ENCODE results near the gene ZDHHC14. TPM values are rescaled to one million over a fixed set of nuclear protein-coding genes. Genes with fewer than 3 reads are reported as not detected.

Gene ZDHHC14
- total RNA-seq, 2 experiments from 2014 or later, result 1.3 to 1.6 TPM

DNA sequence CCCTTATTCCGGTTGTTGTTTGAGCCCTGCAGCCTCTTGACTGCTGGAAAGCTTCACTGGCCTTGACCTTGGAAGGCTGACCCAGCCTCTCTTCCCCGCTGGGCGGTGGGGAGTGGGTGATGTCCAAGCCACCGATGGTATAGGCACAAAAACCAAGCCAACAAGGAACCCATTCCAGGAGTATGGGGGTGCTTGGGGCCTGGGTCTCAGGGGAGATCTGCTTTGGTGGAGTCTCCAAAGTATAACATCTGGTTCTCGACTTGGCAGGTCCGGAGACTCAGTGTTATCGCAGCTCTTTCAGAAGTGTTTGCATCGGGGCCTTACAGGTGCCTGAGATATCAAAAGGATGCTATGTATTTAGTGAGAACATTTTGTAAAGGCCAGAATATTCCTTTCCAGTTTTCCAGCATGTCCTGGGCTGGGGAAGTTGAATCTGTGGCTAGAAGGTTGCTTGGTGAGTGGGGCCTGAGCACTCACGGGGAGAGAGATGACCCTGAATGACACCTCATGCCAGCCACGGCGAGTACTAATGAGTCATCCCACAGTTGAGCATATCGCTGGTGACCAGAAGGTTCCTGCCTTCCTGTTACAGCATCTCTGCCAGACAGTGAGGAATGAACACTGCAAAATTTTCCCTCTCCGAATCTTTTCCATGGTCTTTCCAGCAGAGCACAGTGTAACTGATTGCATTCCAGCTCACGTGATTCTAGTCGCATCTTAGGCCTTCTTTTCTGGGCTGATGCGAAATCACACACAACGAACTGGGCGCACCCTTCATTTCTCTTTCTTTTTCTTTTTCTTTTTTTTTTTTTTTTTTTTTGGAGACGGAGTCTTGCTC, 133.9 kb downstream of the ZDHHC14 start:
- H3K4me1 Mint-ChIP-seq (ENCODE audit: low read depth), result peaks cover 11% of the 10 kb centered on the region
- no peaks in the 10 kb centered on the region for H3K9me3 ChIP-seq (ENCODE audit: control insufficient read depth in 1 of 2, insufficient read depth in 1 of 2, low read length in 2 of 2)
- no peak overlapping the region for H3K4me3 Mint-ChIP-seq
- no peaks in the 10 kb centered on the region for H3K9me3 Mint-ChIP-seq
- H3K27me3 ChIP-seq (ENCODE audit: control insufficient read depth in 1 of 2, insufficient read depth in 2 of 2, low read length in 2 of 2), result no peaks in the 10 kb centered on the region
- H3K4me3 ChIP-seq (ENCODE audit: low read length), result no peak overlapping the region
- H3K36me3 ChIP-seq (ENCODE audit: insufficient read depth, low read length), result no peaks in the 10 kb centered on the region
- POLR2A ChIA-PET, result no interaction called here
- no peaks in the 10 kb centered on the region for H3K27me3 Mint-ChIP-seq
- peaks cover 12% of the 10 kb centered on the region for H3K4me1 ChIP-seq (ENCODE audit: insufficient read depth, low read length)
- no peak overlapping the region for H3K27ac Mint-ChIP-seq
- intact Hi-C loops (cut with DNase I, micrococcal nuclease), result no loop called here
- no peak overlapping the region for H3K27ac ChIP-seq (ENCODE audit: low read depth in 1 of 2, low read length in 2 of 2)
- no peaks in the 10 kb centered on the region for H3K36me3 Mint-ChIP-seq (ENCODE audit: low read depth)
- DNase-seq (peak in 2 of 14 experiments; percentile 43 to 55), ATAC-seq (ENCODE audit: poor library complexity) (no peak)
- CTCF ChIA-PET, result no interaction called here
- TF ChIP-seq, protein P1, sequence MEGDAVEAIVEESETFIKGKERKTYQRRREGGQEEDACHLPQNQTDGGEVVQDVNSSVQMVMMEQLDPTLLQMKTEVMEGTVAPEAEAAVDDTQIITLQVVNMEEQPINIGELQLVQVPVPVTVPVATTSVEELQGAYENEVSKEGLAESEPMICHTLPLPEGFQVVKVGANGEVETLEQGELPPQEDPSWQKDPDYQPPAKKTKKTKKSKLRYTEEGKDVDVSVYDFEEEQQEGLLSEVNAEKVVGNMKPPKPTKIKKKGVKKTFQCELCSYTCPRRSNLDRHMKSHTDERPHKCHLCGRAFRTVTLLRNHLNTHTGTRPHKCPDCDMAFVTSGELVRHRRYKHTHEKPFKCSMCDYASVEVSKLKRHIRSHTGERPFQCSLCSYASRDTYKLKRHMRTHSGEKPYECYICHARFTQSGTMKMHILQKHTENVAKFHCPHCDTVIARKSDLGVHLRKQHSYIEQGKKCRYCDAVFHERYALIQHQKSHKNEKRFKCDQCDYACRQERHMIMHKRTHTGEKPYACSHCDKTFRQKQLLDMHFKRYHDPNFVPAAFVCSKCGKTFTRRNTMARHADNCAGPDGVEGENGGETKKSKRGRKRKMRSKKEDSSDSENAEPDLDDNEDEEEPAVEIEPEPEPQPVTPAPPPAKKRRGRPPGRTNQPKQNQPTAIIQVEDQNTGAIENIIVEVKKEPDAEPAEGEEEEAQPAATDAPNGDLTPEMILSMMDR (IDR thresholded peaks at IDR 0.05), result no peak

DNA sequence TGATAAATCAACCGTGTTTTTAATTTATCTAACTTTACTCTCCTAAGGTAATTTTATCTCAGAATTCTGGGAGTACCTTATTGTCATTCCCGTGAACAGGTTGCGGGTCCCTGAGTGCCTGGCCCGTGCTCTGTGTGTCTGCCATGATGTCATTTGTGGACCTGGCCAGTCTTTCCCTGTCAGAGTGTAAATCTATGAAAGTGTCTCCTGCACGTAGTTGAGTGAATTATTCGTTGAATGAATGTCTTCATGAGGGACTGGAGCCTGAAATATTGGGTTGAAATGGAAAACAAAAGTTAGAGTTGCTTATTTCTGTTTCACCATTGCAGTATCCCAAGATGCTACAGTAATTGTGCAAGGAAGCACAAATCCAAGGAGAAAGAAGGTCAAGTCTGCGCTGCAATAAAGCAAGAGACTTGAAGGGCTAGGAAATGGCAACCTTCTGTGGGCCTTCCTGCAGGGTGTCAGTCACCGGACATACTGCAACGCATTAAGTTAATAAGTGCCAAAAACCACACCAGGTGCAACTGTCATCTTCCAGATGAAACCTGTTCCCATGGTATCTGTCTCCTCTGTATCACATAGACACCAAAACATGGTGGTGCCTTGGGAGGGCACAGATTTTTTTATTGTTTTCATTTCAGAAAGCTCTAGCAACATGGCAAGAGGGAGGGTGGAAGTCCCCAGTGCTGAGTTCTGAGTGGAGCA, 135.5 kb downstream of the ZDHHC14 start:
- H3K36me3 ChIP-seq (ENCODE audit: insufficient read depth, low read length), result no peaks in the 10 kb centered on the region
- H3K4me3 Mint-ChIP-seq, result no peak overlapping the region
- H3K27me3 Mint-ChIP-seq, result no peaks in the 10 kb centered on the region
- H3K4me1 Mint-ChIP-seq (ENCODE audit: low read depth), result no peaks in the 10 kb centered on the region
- no peaks in the 10 kb centered on the region for H3K27me3 ChIP-seq (ENCODE audit: control insufficient read depth in 1 of 2, insufficient read depth in 2 of 2, low read length in 2 of 2)
- H3K4me3 ChIP-seq (ENCODE audit: low read length), result no peak overlapping the region
- H3K9me3 Mint-ChIP-seq, result no peaks in the 10 kb centered on the region
- no peaks in the 10 kb centered on the region for H3K4me1 ChIP-seq (ENCODE audit: insufficient read depth, low read length)
- H3K36me3 Mint-ChIP-seq (ENCODE audit: low read depth), result no peaks in the 10 kb centered on the region
- POLR2A ChIA-PET, result no interaction called here
- no peak for ATAC-seq (ENCODE audit: poor library complexity)
- no peak overlapping the region for H3K27ac ChIP-seq (ENCODE audit: low read depth in 1 of 2, low read length in 2 of 2)
- TF ChIP-seq, protein P1 (IDR thresholded peaks at IDR 0.05), result no peak
- intact Hi-C loops (cut with DNase I, micrococcal nuclease), result no loop called here
- CTCF ChIA-PET, result no interaction called here
- no peak overlapping the region for H3K27ac Mint-ChIP-seq
- H3K9me3 ChIP-seq (ENCODE audit: control insufficient read depth in 1 of 2, insufficient read depth in 1 of 2, low read length in 2 of 2), result no peaks in the 10 kb centered on the region
- no peak for DNase-seq

DNA sequence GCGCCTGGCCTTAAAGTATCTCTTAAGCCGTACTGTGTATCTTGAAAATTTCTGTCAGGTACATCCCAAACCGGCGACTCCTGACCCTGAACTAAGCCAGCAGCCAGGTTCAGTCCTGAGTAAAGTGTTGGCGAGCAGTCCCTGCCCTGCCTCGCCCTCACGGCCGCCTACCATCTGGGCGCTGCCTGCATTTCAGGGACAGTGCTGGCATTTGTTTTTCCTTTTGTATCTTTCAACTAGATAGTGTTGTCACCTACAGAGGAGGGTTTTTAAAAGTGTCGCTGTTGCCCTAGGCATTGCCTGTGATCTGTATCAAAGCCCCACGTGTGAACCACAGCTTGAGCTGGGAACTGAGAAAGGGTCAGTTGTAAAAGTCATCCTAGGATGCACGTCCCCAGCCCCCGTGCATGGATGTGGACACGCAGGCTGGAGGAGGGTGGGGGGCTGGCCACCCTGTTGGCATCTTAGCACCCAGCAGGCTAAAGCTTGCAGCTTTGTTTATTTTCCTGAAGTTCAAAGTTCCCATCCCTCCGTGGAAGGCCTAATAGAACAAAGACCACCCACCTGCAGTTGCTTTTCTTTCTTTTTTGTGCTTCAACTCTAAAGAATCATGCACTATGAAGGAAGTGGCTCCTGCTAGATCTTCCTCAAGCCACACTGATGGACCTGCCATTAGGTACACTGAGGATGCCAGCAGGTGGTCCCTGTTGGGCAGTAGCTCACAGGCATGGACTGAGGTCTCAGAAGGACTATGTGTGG, 136.8 kb downstream of the ZDHHC14 start:
- Histone ChIP-seq H3K9me3 (ENCODE audit: control insufficient read depth in 1 of 2, insufficient read depth in 1 of 2, low read length in 2 of 2) (no peaks in the 10 kb centered on the region), H3K27me3 (ENCODE audit: control insufficient read depth in 1 of 2, insufficient read depth in 2 of 2, low read length in 2 of 2) (no peaks in the 10 kb centered on the region), H3K4me3 (ENCODE audit: low read length) (no peak overlapping the region), H3K36me3 (ENCODE audit: insufficient read depth, low read length) (no peaks in the 10 kb centered on the region), H3K27ac (ENCODE audit: low read depth in 1 of 2, low read length in 2 of 2) (no peak overlapping the region), H3K4me1 (ENCODE audit: insufficient read depth, low read length) (no peaks in the 10 kb centered on the region)
- Mint-ChIP-seq H3K27ac (no peak overlapping the region), H3K4me1 (ENCODE audit: low read depth) (no peaks in the 10 kb centered on the region), H3K4me3 (no peak overlapping the region), H3K36me3 (ENCODE audit: low read depth) (no peaks in the 10 kb centered on the region), H3K27me3 (no peaks in the 10 kb centered on the region), H3K9me3 (no peaks in the 10 kb centered on the region)
- DNase-seq, result no peak
- intact Hi-C loops (cut with DNase I, micrococcal nuclease), result no loop called here
- TF ChIP-seq, protein P1 (IDR thresholded peaks at IDR 0.05), result no peak
- CTCF ChIA-PET, result no interaction called here
- no peak for ATAC-seq (ENCODE audit: poor library complexity)
- POLR2A ChIA-PET, result no interaction called here
